ENCODE data around the gene ZDHHC18.

- TF ChIP-seq, protein P1, sequence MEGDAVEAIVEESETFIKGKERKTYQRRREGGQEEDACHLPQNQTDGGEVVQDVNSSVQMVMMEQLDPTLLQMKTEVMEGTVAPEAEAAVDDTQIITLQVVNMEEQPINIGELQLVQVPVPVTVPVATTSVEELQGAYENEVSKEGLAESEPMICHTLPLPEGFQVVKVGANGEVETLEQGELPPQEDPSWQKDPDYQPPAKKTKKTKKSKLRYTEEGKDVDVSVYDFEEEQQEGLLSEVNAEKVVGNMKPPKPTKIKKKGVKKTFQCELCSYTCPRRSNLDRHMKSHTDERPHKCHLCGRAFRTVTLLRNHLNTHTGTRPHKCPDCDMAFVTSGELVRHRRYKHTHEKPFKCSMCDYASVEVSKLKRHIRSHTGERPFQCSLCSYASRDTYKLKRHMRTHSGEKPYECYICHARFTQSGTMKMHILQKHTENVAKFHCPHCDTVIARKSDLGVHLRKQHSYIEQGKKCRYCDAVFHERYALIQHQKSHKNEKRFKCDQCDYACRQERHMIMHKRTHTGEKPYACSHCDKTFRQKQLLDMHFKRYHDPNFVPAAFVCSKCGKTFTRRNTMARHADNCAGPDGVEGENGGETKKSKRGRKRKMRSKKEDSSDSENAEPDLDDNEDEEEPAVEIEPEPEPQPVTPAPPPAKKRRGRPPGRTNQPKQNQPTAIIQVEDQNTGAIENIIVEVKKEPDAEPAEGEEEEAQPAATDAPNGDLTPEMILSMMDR (IDR thresholded peaks at IDR 0.05), result no peak
- TF ChIP-seq POLR2A (IDR thresholded peaks at IDR 0.05) (no peak), POLR2AphosphoS5 (IDR thresholded peaks at IDR 0.05) (no peak)
These were observed 22.7 kb downstream of the ZDHHC18 start for GRCh38 chr1:26848941-26849774.

Data from breast epithelium (tissue), 3 donors.